Measurements from ENCODE around the gene CNTNAP2.

- TF ChIP-seq CTCF (IDR thresholded peaks at IDR 0.05) (no peak), POLR2A (IDR thresholded peaks at IDR 0.05) (no peak)
Measured at GRCh38 chr7:146661435-146661834, 544.8 kb downstream of the CNTNAP2 start.
